ENCODE data around the gene IDUA.
A peak's percentile ranks its signal among the peaks of the same experiment; 100 is the strongest.
"Not testable (repeated sequence)": the region's sequence is repeated elsewhere in the genome, so short reads cannot be mapped to it uniquely, and the experiment has no call there.

IDUA gene

DNA sequence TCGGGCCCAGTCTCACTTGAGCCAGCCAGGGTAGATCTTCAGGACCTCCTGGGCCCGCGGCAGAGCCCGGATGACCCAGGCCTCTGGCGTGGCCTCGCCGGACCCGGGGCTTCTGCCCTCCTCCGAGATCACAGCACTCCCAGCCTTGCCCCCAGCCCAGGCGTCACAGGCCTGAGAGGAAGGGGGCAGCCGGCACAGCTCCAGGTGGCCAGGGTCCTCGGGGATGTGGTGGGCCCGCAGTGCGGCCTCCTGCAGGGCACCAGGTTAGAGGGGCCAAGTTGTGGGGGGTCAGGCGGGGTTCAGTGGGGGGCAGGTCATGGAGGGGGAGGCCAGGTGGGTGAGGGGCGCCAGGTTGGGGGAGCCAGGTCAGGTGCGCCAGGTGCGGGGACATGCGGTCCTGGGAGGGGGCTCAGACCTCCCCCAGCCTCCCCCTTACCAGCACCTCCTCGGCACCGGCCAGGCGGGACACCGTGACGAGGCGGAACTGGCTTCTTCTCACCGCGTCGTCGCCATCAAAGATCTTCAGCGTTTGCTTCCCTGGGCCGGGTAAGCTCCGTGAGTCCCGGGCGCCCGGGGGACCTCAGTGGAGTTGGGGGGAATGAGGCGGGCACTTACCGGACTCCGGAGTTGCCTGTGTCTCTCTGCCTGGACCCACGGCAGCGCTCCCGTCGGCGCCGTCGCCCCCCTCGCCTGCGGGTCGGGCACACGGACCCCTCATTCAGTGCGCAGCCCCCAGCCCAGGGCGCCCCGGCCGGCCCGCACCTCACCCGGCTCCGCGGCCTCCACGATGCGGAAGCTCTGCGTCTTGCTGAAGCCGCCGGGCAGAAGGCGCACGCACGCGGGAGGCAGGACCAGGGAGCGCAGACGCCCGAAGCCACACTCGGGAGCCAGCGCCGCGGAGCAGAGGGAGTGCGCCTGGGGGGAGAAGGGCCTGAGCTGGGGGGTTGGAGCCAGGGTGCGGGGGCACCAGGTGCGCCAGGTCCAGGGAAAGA lies 19.4 kb upstream of the IDUA start:
- DNase-seq (ENCODE audit: low spot score): no peak

DNA sequence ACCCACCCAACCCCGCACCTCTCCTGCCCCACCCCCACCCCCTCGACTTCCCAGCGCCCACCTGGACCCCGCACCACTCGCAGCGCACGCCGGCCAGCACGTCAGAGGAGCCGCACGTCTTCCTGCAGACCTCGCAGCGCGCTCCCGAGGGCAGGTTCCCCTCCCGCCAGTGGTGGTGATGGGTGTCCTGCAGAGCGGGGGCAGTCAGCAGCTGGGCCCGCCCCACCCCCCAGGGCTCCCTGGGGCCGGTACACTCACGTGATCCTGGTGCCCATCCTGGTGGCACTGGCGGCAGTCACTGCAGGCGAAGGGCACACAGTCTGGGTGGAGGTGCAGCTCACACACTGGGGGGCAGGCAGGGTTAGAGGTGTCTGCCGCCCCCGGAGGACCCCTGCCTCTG lies 18.6 kb upstream of the IDUA start:
- no peak for DNase-seq (ENCODE audit: low spot score)

GRCh38 chr4:968621-969394 lies 18.0 kb upstream of the IDUA start:
- no peak for DNase-seq (ENCODE audit: low spot score)

DNA sequence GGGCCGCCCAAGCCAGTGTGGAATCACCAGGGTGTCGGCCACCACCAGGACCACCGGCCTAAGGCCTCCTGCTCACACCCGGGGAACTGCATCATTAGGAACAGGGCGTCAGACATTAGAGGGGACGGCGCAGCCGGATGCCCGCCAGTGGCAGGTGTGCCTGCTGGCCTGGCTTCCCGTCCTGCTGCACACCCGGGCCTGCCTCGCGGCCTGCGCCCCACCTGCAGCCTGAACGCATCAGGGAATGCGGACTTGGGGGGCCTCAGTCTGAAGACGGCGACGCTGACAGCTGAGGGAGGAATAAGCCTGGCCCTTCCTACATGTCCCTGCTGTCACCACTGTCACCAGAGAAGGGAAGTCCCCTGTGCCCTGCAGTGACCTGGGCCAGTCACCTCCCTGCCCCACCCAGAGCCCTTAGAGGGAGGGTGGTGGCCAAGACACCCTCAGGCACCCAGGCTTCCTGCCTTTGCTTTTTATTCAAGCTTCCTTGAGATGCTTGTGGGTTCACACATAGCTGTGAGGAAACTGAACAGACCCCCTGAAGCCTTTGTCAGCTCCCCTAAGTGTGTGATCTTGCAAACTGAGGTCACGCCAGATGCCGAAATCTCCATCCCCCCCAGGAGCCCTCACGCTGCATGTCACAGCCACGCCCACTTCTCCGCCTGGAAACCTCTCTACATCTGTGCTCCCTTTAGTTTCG lies 16.6 kb upstream of the IDUA start:
- DNase-seq (ENCODE audit: low spot score): no peak

- DNase-seq (ENCODE audit: low spot score): no peak
Measured at GRCh38 chr4:970854-971520, 15.9 kb upstream of the IDUA start.

GRCh38 chr4:971666-972500 lies 15.0 kb upstream of the IDUA start:
- no peak for DNase-seq (ENCODE audit: low spot score)

DNA sequence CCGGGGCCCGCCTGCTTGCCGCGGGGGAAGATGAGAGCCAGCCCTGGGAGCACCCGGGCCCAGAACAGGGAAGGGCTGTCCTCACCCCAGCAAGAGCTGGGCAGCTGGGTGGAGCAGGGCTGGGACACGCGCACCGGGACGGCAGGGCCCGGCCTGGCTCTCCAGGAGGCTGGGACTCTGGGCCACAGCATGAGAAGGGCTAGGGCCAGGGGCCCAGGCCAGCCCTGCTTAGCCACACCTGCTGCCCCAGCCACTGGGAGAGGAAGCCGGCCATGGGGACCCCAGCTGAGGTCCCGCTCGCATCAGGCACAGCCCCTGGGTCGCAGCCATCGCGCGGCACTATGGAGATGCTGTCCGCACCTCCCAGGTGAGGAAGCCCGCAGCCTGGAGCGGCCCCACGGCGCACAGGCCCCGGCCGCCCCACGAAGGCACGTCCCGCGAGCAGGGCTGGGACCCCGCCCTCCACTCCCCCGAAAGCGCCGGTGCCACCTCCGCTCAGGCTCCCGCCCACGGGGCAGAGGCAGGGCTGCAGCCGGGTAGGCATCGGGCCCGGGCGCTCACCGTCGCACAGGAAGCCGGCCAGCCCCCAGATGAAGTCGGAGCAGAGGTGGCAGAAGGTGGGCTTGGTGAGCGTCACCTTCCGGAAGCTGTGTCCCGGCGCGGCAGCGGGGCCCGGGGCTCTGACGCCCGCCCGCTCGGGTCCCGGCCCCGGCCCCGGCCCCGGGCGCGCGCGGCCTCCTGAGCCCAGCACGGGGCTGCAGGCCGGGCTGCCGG lies 14.0 kb upstream of the IDUA start:
- DNase-seq (ENCODE audit: low spot score): no peak

DNA sequence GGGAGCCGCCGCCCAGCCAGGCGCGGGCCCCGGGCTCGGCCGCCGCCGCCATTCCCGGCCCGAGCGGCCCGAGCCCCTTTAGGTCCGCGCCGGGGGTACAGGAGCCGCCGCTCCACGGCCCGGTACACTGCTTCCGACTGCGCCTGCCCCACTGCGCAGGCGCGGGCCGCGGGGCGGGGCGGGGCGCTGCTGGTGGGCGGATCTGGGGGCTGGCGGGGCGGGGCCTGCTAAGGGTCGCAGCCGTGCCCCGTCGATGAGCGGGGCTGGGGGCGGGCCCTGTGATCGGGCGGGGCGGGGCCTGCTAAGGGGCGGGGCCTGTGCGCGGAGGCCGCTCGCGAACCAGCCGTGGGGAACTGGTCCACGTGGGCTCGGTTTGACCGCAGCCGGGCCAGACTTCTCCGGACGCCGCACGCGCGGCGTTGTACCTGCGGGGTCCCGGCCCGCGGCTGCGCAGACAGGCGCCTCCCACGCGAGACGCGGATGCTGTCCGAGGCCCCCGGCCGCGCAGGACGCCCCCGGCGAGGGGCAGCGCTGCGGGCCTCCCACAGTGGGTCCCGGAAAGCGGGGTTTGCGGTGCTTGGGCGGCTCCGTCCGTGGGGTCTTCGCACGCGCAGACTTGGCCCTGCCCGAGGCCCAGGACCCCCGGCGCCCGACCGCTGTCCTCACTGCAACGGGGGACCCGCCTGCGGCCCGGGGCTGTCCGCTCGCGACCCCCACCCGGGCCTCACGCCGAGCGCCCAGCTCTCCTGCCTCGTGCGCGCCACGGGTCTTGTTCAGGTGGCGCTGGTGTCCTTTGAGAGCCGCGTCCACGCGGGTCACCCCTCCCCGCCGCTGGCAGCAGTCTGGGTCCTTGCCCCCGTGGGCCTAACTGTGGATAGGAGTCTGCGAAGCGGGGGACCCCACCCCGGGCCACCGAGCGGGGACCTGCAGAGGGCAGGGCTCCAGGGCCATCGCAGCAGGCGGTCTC lies 13.1 kb upstream of the IDUA start, which contains the start of gene DGKQ:
Gene DGKQ, minus strand, starts transcription at position 139 of the 967 bp plus-strand sequence. Its CDS starts 87 bp downstream, at position 52.
- peak; percentile 74 for DNase-seq (ENCODE audit: low spot score)

GRCh38 chr4:974668-975067 lies 12.2 kb upstream of the IDUA start:
- no peak for DNase-seq (ENCODE audit: low spot score)

- DNase-seq (ENCODE audit: low spot score): not testable (repeated sequence)
Measured at GRCh38 chr4:976016-976415, 10.8 kb upstream of the IDUA start.

GRCh38 chr4:978957-979701 lies 7.7 kb upstream of the IDUA start:
- DNase-seq (ENCODE audit: low spot score): no peak

GRCh38 chr4:982291-982690 lies 4.6 kb upstream of the IDUA start:
- no peak for DNase-seq (ENCODE audit: low spot score)

DNA sequence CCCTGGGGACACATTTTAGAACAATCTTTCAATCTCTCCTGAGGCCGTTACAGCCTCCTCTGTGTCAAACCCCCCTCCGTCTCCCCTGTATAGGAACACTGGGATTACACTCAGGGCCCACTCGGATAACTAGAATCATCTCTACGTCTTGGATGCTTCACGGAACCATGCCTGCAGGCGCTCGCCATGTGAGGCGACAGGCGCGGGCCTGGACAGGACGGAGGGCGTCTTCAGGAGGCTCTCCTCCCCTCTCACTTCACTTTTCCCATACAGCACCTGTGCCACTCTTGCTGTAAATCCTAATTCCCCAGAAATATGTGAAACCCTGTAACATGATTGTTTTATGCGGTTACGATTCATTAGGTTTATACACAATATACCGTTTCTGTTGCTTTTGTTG lies 4.0 kb upstream of the IDUA start:
- DNase-seq (ENCODE audit: low spot score): no peak

- DNase-seq (ENCODE audit: low spot score): no peak
Measured at GRCh38 chr4:984336-985054, 2.3 kb upstream of the IDUA start.

GRCh38 chr4:985123-985830 lies 1.6 kb upstream of the IDUA start:
- no peak for DNase-seq (ENCODE audit: low spot score)

DNA sequence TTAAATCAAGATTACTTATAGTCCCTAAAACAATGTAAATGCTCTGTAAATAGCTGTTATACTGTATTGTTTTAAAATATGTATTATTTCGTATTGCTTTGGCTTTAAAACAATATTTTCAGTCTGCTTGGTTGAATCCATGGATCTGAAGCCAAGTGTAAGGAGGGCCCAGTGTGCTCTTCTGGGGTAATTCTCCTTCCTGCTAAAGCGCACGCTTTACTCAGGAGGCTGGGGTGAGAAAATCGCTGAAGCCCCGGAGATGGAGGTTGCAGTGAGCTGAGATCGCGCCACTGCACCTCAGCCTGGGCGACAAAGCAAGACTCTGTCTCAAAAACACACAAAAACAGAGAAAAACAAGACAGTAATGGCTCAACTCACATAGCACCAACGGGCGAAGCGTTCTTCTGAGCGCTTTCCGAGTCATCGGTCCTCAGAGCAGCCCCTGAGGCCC lies 391 bp upstream of the IDUA start:
- peak; percentile 26 for DNase-seq (ENCODE audit: low spot score)
